ENCODE data around the gene PANK1.

PANK1 gene

DNA sequence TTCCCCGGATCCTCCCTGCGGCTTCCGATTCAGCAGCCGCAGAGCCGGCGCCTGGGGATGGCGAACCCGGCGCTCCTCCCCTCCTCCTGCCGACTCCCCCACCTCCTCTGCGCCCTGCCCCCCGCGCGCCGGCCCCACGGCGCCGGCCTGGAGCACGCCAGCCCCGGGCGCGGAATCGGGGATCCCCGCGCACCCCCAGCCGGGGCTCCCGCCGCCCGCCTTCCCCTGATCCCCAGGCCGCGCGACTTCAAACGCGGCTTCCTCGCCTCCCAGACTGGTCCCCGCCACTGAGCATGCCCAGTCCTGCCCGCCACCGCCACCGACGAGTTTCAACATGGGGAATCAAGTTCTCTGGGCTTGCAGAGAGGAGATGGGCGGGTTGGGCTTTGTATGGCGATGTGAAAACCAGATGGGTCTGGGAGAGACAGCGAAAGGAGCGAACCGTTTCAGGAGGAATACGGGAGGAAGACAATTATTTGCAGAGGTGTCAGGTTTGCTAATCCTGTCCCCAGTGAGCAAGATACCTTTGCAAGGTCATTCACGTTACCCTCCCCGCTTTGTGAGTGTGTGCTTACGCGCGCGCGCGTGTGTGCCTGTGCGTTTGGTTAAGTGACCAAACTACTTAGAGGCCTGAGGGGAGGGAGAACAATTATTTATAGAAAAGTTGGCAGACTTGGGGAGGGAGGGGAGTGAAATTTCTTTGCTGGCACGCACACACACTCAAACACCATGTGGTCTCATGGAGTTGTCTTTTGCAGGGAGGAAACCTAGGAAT is at the start of gene PANK1:
TSS of gene PANK1 (minus strand) at position 276 of the 775 bp plus-strand sequence. CDS start 351 bp downstream, outside the sequence.
- peak; percentile 71 for DNase-seq

GRCh38 chr10:89693176-89693575 is 48.1 kb upstream of the PANK1 start:
- DNase-seq, result no peak

- no peak for DNase-seq
These were observed 47.4 kb upstream of the PANK1 start for GRCh38 chr10:89692416-89692815.

DNA sequence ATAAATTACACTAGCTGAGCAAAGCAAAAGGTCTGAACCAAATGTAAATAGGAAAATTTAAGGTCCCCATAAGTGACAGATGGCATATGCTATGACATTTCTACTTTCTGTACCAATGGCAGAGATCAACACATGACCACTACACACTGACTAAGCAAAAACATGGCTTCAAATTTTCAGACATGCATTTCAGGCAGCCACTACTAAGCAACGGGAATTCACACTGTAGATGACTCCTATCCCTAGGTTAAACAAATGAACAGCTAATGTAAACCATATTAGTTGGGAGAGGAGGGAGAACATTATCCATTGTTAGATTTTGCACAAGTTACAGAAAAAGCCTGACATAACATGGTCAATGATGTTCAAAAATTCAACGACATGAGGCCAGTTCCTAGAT is 45.0 kb upstream of the PANK1 start:
- no peak for DNase-seq

- no peak for DNase-seq
These were observed 40.9 kb upstream of the PANK1 start for GRCh38 chr10:89685936-89686335.

DNA sequence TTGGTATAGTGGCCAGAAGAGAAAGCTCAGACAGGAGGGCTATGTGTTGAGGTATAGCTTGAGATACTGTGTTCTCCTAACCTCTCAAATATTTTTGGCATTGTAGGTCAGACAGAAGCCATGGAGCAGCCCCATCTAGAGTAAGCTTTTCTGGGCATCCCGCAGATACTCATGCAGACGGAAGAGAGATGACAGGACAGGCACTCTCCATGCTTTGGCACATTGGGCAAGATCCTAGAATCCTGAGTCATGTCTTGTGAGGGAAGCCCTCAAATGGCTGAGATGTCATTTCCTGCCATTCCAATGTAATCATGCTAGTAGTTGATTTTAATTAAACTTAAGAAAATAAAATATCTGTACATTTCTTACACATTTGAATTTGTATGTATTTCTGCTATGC is 39.6 kb upstream of the PANK1 start:
- DNase-seq, result no peak

GRCh38 chr10:89683883-89684282 is 38.8 kb upstream of the PANK1 start:
- no peak for DNase-seq

DNA sequence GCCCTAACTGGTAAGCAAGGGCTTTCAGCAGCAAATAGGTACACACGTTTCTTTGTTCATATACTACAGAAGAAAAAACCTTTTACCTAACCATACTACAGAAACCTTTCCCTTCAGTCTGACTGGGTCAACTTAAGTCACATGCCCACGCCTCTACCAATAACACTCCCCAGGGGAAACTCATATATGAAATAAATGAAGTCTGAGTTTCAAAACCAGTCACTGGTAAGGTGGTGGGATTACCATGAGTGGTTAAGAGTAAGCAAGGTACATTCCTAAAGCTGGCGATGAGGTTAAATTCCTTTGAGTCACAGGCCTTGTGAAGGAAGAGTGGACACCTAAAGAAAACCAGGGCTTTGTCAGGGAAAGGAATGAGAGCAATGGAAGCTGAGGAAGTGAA is 34.9 kb upstream of the PANK1 start:
- no peak for DNase-seq

- no peak for DNase-seq
These were observed 32.3 kb upstream of the PANK1 start for GRCh38 chr10:89677341-89677740.

- no peak for DNase-seq
These were observed 25.9 kb upstream of the PANK1 start for GRCh38 chr10:89670926-89671325.

DNA sequence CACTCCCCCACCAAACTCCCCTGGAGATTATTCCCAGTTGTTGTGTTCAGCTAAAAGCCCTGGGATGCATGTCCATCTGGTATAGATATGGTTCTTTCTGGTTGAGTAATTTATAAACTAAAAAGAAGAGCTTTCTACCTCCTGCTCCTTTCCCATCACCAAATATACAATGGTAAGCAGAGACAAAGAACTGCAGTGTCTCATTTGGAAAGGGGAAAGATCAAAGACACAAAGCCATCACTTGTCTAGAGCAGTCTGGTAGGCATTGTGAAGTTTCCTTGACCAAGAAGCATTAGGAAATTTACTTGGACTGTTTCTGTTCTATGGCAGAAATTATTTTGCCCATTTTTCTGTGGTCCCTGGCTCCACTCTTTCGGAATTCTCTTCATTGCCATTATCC is 24.9 kb upstream of the PANK1 start:
- no peak for DNase-seq

DNA sequence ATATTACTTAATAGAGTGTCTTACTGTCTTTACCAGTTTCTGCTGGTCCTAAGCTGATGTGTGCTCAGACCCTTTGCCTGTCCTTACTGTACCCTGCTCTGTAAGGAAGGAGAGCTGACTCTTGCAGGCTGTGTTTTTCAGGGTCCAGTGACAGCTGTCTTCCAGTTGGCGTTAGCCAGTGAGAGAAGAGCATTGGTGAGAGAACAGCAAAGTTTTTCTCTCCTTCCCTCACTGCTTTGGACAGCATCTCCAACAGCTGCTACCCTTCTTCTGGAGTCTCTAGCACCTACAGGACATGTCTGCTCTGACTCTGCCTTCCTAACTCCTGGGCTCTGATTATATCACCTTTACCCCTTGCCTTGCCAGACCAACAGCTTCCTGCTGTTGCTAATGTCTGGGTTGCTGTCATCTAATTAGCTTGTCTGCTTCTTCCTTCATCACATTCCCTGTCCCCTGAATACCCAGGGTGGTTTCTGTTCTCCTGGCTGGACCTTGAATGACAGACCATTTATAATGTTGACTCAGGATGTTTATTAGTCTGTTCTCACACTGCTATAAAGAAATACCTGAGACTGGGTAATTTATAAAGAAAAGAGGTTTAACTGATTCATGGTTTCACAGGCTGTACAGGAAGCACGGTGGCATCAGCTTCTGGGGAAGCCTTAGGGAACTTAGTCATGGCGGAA is 23.5 kb upstream of the PANK1 start:
- no peak for DNase-seq

- no peak for DNase-seq
These were observed 21.1 kb upstream of the PANK1 start for GRCh38 chr10:89666138-89666537.

DNA sequence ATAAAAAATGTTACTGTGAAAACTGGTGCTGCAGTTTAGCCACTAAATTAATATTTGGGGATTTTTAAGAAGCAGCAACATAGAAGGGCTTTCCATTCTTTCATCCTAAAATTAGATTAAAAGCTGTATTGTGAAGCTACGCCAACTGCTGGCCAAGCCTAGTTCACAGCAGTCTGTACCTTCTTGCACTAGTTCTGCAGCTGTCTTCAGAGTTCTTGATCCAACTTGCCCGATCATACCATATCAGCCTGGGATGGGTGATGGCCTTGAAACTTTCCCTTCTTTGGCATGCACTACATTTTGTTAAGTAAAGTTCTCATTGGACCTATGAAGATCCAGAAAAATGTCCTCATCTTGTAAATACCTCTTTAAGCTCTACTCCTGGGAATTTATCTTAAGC is 20.3 kb upstream of the PANK1 start:
- DNase-seq, result no peak

DNA sequence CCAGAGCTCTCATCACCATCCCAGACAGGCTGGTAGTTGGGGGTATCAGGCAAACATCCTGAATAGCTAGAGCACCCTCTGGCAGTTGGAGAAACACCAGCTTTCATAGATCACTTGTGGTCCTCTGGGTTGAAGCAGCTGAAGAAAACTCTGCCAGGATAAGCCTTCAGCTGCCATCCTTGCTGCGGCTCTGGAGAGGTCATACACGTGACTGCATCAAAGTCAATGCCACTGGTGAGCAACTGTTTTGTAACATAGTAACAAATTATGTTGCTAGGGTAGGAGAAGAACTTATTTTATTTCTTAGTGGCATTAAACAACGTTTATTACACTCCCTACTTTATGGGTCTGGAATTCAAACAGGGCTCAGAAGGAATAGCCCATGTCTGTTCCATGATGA is 19.2 kb upstream of the PANK1 start:
- no peak for DNase-seq

DNA sequence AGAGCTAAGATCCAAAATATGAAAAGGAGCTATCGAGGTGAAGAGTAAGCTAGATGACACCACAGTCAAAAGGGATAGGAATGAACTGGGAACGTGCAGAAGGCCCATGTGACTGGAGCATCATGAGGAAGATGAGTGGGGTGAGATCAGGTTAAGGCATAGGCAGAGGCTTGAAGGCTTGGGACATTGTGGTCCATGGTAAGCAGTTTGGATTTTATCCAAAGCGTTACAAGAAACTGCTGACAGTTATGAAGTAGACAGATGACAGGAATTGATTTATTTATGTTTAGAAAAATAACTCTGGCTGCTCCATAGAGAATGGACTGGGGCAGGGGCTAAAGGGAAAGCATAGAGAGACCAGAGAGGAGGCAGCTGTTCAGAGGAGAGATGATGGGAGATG is 18.1 kb upstream of the PANK1 start:
- no peak for DNase-seq

DNA sequence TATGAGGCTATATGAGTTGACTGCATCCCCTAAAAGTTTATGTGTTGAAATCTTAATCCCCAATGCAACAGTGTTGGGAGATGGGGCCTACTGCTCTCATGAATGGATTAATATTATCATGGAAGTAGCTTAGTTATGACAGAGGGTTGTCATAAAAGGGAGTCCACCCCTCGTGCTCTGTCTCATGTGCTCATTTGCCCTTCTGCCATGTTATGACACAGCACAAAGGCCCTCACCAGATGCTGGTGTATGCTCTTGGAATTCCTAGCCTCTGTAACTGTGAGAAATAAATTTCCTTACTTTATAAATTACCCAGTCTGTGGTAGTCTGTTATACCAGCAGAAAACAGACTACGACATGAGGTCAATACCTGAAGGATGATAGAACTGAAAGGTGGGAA is 17.6 kb upstream of the PANK1 start:
- DNase-seq, result no peak

GRCh38 chr10:89659143-89660131 is 14.4 kb upstream of the PANK1 start:
- DNase-seq, result no peak

DNA sequence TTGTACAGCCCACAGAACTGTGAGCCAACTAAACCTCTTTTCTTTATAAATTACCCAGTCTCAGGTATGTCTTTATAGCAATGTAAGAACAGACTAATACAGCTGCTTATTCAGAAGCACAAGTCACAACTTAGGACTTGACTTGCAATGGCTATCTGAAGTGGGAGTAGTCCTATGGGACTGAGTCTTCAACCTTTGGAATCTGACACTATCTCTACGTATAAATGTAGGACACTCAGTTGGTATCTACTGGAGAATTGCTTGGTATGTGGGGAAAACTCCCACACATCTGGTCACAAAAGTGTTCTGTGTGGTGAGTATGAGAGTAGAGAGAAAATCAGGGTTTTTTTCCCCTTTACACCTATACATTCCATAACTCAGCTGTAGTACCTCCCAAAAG is 12.3 kb upstream of the PANK1 start:
- DNase-seq, result no peak

DNA sequence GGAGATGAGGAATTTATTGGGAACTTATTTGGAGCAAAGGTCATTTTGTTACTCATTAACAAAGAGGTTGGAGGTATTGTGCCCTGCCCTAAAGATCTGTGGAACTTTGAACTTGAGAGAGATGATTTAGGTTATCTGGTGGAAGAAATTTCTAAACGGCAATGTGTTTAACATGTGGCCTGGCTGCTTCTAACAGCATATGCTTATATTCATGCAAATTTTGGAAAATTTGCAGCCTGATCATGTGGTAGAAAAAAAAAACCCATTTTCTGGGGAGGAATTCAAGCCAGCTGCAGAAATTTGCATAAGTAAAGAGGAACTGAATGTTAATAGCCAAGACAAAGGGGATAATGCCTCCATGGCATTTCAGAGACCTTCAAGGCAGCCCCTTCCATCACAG is 10.7 kb upstream of the PANK1 start:
- no peak for DNase-seq

DNA sequence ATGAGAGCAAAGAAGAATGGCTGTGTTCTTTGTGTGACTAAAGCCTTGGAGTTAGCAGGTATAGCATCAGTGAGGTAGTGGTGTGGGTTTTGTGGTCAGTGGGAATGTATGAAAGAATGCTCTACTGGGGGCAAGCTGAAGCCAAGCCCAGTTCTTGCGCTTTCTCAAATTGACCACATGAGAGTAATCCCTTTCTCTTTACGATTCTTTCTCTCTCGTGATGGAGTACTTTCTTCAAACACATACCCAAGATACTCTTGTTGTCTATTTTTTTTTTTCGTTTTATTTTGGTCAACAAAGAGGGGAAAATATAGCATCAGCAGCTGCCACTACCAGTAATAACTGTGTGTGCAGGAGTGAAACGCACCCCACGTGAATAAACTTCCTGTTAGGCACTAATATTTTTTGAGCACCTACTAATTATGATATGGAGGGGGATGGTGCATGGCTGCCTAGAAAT is 8.4 kb upstream of the PANK1 start:
- no peak for DNase-seq

DNA sequence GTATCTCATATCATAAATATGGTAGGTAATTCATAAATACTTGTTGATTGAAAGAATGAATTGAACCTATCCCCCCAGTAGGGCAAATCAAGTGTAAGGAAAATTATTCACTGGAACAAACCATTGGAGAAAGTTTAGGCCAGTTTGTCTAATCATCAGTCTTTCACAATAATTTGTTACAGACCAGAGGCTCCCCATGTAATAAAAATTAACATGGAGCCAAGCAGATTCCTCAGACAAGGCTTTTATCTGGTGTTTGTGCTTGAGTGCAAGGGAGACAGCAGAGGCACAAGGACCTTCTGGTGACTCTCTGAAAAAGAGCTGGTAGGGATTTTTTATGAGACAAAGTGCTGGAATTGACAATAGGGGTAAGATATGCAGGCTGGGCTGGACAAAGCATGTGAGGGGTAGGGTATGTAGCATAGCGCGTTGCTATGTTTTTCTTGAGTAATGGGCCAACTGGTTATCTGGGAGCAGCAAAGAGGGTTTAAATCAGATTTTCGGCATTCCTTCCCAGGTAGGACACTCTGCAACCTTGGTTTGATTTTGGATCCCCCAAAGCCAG is 7.8 kb upstream of the PANK1 start:
- no peak for DNase-seq

All from NCI-H1436 (cell line).